Muscle layer of colon (tissue), 2 donors: ENCODE measurements around the gene TMEM234.
A peak's percentile ranks its signal among the peaks of the same experiment; 100 is the strongest.

Source experiments
- H3K27ac ChIP-seq: one replicate; pipeline ENCODE4 v1.7.0; 2013; ENCODE audit warnings: low read depth, mild to moderate bottlenecking, low read length, moderate library complexity
- H3K27me3 ChIP-seq, 2 donors: one replicate each; pipeline ENCODE4 v1.7.0; 2013; ENCODE audit warnings: low read length in 2 of 2, mild to moderate bottlenecking in 2 of 2; ENCODE audit not compliant: insufficient read depth in 2 of 2, control insufficient read depth in 1 of 2
- H3K36me3 ChIP-seq: one replicate; pipeline ENCODE4 v1.7.0; 2013; ENCODE audit warnings: mild to moderate bottlenecking, low read length; ENCODE audit not compliant: insufficient read depth
- H3K4me1 ChIP-seq: one replicate; pipeline ENCODE4 v1.7.0; 2013; ENCODE audit warnings: mild to moderate bottlenecking, low read length; ENCODE audit not compliant: insufficient read depth
- H3K4me3 ChIP-seq, 2 donors: one replicate each; pipeline ENCODE4 v1.7.0; 2013; ENCODE audit warnings: low read length in 2 of 2, low read depth in 1 of 2, mild to moderate bottlenecking in 1 of 2, moderate library complexity in 1 of 2
- H3K9ac ChIP-seq: one replicate; pipeline ENCODE4 v1.7.0; 2013; ENCODE audit warnings: low read length
- H3K9me3 ChIP-seq: one replicate; pipeline ENCODE4 v1.7.0; 2013; ENCODE audit warnings: mild to moderate bottlenecking, low read length
- donor health status: abdominal sarcoma.
- donor health status: Adenocarcinoma of cecum.

The TMEM234 gene

DNA sequence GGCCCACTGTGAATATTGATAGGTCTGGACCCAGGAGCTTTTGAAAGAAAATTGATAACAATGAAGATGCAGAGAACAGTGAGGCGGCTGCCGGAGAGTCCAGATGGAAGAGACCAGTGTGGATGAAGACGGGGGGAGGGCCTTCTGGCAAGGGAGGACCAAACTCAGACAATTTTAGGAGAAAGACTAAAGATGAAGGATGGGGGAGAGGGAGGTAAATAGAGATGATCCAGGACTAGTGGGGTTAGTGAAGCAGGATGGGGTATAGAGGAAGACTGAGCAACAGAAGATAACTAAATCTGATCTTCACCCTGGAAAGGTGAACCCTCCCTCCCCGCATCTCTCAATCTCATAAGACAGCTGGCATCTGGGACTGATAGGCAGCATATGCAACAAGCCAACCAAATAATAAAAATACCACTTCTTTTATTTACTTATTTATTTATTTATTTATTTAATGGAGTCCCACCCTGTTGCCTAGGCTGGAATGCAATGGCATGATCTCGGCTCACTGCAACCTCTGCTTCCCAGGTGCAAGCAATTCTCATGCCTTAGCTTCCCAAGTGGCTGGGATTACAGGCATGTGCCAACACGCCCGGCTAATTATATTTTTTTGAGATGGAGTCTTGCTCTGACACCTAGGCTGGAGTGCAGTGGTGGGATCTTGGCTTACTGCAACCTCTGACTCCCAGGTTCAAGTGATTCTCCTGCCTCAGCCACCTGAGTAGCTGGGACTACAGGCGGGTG, 10.6 kb upstream of the TMEM234 start:
- Histone ChIP-seq H3K4me3 (no peak overlapping the region), H3K27ac (no peak overlapping the region), H3K27me3 (no peaks in the 10 kb centered on the region), H3K9me3 (no peaks in the 10 kb centered on the region), H3K9ac (no peak overlapping the region), H3K4me1 (no peaks in the 10 kb centered on the region), H3K36me3 (peaks cover 22% of the 10 kb centered on the region)

DNA sequence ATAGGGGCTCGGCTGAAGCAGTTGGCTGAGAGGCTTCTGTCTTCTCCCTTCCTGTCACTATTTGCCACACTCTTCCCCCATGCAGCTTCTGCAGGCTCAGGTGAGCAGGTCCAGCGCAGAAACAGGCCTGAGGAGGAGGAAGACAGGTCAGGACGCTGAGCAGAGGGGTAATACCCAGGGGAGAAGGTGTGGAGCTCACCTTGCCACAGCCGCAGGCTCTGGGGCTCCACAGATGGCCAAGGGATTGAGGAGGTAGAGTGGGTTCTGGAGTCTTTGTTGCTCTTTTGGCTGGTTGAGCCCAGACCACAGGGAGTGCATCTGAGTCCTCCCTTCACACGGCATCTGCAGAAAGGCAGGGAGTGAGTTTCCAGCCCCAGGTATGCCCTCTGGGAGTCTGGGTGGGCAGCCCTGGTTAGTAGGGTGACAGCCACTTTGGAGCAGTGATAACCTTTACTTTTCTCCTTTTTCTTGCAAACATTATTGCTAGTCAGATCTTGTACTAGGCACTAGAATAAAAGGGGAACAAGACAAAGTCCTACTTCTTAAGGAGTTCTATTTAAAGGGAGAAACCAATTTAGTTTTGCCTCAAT, 9.8 kb upstream of the TMEM234 start:
- Histone ChIP-seq H3K4me1 (no peaks in the 10 kb centered on the region), H3K9ac (no peak overlapping the region), H3K4me3 (no peak overlapping the region), H3K27ac (no peak overlapping the region), H3K27me3 (no peaks in the 10 kb centered on the region), H3K9me3 (no peaks in the 10 kb centered on the region), H3K36me3 (peaks cover 27% of the 10 kb centered on the region)

DNA sequence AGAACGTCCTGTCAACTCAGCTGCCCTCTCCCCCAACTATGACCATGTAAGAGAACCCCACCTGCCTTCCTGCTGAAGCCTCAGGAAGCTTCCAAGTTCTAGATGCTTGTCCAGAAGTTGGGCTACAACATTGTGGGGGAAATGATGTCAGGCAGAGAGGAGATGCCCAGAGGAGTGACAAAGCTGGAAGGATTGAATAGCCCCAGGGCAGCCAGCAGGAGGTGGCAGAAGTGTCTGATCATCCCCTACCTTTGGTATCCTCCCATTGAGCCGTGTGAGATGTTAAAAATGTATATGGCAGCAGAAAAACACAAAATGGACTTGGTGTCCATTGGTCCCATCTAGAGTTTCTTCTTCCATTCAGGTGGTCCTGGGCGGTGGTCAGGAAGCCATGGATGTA, 6.6 kb upstream of the TMEM234 start:
- no peak overlapping the region for H3K4me3 ChIP-seq
- H3K9ac ChIP-seq = no peak overlapping the region
- H3K27me3 ChIP-seq = no peaks in the 10 kb centered on the region
- H3K36me3 ChIP-seq = peaks cover 47% of the 10 kb centered on the region
- no peak overlapping the region for H3K27ac ChIP-seq
- peaks cover 6% of the 10 kb centered on the region for H3K4me1 ChIP-seq
- H3K9me3 ChIP-seq = no peaks in the 10 kb centered on the region

DNA sequence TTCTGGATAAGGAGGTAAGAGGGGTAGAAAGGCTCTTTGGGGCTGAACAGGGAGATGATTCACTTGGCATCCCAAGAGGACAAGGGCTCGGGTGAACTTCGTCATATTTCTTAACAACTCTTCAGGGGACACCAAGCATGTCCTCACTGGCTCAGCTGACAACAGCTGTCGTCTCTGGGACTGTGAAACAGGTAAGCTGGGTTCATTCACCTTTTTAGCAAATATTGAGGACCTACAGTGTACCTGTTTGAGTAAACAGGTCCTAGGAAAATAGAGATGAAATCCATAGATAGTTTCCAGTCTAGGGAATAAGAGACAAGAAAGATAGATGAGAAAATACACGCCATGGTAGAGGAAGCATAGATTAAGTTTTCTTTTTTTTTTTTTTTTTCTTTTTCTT, 2.1 kb upstream of the TMEM234 start:
- Histone ChIP-seq H3K9me3 (no peaks in the 10 kb centered on the region), H3K9ac (no peak overlapping the region), H3K4me3 (peak overlapping the region in 1 of 2 donors; percentile 19), H3K27ac (no peak overlapping the region), H3K27me3 (no peaks in the 10 kb centered on the region), H3K4me1 (peaks cover 31% of the 10 kb centered on the region), H3K36me3 (peaks cover 43% of the 10 kb centered on the region)

DNA sequence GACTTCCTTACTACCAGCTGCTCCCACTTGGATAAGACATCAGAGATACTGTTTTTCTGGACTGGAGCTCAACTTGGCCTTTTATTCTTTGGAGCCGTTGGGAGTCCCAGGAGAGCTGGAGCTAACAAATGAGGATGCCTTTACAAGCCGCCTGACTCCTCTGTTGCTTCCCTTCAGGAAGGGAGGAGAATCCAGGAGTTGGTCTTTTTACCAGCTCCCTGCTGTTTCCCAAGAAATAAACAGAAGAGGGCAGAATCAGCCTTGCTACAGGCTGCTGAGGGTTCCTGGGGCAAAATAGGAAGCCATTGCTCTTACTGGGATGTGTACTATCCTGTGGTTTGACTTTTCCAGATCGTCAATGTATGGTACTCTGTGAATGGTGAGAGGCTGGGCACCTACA, 1.5 kb upstream of the TMEM234 start:
- Histone ChIP-seq H3K36me3 (peaks cover 37% of the 10 kb centered on the region), H3K4me1 (peaks cover 31% of the 10 kb centered on the region), H3K9me3 (no peaks in the 10 kb centered on the region), H3K4me3 (peak overlapping the region in 1 of 2 donors; percentile 19), H3K27me3 (no peaks in the 10 kb centered on the region), H3K27ac (no peak overlapping the region), H3K9ac (no peak overlapping the region)

DNA sequence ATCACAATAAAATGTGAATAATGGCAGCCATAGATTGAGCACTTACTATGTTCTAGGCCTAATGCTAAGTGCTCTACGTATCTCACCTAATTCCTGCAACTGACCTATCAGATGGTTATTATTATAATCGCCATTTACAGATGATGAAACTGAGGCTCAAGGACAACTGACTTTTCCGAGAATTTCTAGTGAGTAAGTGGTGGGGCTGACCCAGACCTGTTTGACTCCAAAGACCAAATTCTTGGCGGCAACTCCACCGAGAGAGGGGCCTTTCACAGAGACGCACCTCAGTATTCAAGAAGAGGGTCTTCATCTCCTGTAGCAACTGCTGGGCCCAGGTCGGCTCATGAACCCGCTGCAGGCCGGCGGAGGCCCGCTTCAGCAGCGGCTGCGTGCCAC, 573 bp downstream of the TMEM234 start:
- Histone ChIP-seq H3K9me3 (no peaks in the 10 kb centered on the region), H3K36me3 (peaks cover 36% of the 10 kb centered on the region), H3K27me3 (no peaks in the 10 kb centered on the region), H3K4me3 (peak overlapping the region; percentile 93 to 97), H3K27ac (peak overlapping the region; percentile 87), H3K4me1 (peaks cover 31% of the 10 kb centered on the region), H3K9ac (peak overlapping the region; percentile 99)

DNA sequence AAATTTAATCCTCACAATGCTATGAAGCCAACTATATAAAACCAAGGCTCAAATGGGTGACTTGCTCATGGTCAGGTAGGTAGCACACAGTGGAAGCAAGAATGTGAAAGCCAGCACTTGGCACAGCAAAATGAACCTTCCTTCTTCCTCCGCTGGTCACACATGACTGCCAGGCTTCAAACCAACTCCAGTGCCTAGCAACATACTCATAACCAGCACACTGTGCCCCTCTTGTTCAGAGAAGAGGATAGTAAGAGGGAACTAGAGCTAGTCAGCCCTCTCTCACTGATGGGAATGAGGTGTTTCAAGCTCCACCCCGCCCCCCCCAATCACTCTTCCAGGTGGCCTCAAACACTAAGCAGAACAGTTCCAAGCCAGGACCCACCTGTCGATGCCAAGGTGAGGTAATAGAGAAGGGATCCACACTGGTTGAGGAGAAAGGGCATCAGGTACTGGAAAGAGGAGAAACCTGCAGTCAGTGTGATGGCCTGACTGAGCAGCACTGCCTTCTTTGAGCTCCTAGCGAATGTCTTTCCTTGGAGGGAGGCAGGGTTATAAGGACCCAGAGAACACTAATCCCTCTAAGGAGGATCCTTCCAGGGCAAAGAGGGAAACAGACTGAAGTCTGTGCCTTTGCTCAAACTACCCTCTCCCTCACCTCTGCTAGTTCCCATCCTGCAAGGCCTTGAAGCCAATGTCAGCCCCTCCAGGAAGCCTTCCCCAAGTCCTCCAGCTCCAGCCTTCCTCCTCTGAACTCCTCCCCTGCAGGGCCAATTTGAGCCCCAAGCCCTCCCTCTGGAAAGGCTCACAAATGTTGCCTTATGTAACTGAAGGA, 1.2 kb downstream of the TMEM234 start:
- H3K9me3 ChIP-seq = no peaks in the 10 kb centered on the region
- H3K27ac ChIP-seq = peak overlapping the region; percentile 87
- peak overlapping the region; percentile 93 to 97 for H3K4me3 ChIP-seq
- peak overlapping the region; percentile 99 for H3K9ac ChIP-seq
- H3K36me3 ChIP-seq = peaks cover 39% of the 10 kb centered on the region
- H3K27me3 ChIP-seq = no peaks in the 10 kb centered on the region
- peaks cover 32% of the 10 kb centered on the region for H3K4me1 ChIP-seq

DNA sequence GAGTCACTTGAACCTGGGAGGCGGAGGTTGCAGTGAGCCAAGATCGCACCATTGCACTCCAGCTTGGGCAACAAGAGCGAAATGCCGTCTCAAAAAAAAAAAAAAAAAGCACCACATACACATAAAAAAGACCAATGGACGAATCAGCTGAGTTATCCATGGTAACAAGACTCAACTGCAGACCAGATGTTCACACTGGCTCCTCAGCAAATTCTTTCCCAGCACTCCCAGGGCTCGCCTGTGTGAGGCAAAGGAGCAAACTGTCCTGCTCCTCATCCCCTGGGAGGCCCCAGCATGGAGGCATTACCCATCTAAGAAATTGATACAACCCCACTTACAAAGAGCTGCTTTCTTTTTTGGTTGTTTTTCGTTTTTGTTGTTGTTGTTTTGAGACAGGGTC, 3.1 kb downstream of the TMEM234 start:
- Histone ChIP-seq H3K36me3 (peaks cover 41% of the 10 kb centered on the region), H3K4me3 (no peak overlapping the region), H3K9me3 (no peaks in the 10 kb centered on the region), H3K4me1 (peaks cover 31% of the 10 kb centered on the region), H3K27ac (no peak overlapping the region), H3K9ac (no peak overlapping the region), H3K27me3 (no peaks in the 10 kb centered on the region)

DNA sequence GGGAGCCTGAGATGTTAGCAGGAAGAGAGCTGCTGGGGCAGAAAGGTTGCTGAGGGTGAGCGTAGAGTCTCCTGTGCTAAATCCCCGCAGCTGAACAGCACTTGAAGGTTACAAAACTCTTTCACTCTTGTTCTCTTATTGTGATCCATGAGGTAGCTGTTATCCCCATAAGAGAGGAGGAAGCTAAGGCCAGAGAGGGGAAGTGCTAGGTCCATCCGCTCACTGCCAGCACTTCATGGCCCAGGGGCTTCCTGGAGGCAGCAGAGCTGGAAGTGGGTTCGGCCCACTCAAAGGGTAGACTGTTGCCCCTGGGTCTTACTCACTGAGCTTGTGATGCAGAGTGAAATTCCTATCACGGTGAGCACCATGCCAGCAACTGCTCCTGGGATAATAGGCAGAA, 5.6 kb downstream of the TMEM234 start:
- Histone ChIP-seq H3K4me1 (peaks cover 17% of the 10 kb centered on the region), H3K9me3 (no peaks in the 10 kb centered on the region), H3K9ac (no peak overlapping the region), H3K36me3 (peaks cover 36% of the 10 kb centered on the region), H3K4me3 (no peak overlapping the region), H3K27me3 (no peaks in the 10 kb centered on the region), H3K27ac (no peak overlapping the region)

DNA sequence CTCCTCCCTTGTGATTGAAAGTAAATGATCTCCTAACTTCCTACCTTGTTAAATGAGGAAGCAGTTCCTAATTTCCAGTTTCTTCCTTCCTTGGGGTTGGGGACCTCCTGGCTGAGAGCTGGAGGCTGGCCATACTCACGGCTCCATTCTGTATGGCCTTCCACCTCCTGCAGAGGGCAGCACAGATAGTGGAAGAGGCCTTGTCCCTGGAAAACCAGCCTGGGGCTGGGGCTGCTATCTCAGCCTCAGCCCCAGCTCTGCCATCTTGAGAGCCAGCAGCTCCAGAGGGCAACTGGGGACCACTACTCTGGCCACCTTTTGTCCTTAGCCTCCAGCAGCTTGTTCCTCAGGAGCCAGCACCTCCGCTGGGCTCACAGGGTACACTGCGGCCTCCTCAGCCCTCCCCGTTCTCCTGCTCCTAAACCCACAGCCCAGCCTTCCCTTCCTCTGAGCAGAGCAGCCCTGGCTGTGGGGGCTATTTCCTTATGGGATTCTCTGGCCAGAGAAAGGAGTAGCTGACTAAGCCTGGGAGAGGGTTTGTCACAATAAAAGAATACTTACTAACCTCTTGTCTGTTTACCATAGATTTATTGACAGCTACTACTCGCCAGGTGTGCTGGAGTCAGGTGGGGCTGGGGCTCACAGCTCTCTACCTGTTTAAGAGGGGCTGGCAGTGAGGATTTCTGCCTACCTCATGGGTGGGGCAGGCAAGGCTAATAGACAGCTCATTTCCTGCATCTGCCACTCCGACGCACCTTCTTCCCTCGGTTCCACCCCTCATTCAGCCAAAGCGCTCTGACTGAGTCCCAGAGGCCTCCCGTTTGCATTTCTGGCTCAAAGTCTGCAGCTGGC, 6.3 kb downstream of the TMEM234 start:
- no peak overlapping the region for H3K9ac ChIP-seq
- no peak overlapping the region for H3K27ac ChIP-seq
- no peak overlapping the region for H3K4me3 ChIP-seq
- H3K4me1 ChIP-seq = peaks cover 10% of the 10 kb centered on the region
- H3K36me3 ChIP-seq = peaks cover 36% of the 10 kb centered on the region
- H3K9me3 ChIP-seq = no peaks in the 10 kb centered on the region
- no peaks in the 10 kb centered on the region for H3K27me3 ChIP-seq

DNA sequence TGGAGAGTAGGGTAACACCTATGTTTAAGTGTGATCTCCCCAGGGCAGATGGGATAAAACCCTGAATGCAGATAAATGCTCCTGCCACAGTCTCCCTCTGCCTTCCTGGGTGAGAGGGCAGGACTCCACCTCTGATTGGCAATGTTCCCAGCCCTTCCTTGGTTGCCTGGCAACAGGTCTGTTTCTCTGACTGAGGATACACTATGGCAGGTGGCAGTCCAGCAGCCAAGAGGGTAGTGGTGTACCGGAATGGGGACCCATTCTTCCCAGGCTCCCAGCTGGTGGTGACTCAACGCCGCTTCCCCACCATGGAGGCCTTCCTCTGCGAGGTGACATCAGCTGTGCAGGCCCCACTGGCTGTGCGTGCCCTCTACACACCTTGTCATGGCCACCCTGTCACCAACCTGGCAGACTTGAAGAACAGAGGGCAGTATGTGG, 13.2 kb downstream of the TMEM234 start, which contains the start of gene DCDC2B:
Gene DCDC2B (plus strand): TSS at position 199 of the 438 bp plus-strand sequence. CDS start 5 bp downstream, at position 204.
- H3K36me3 ChIP-seq = no peaks in the 10 kb centered on the region
- H3K27me3 ChIP-seq = no peaks in the 10 kb centered on the region
- H3K4me3 ChIP-seq = no peak within 1 kb of the TSS
- peaks cover 16% of the 10 kb centered on the region for H3K4me1 ChIP-seq
- H3K9ac ChIP-seq = no peak within 1 kb of the TSS
- H3K9me3 ChIP-seq = no peaks in the 10 kb centered on the region
- no peak within 1 kb of the TSS for H3K27ac ChIP-seq
